OCI-LY1 (cell line): ENCODE results near the gene SPATA31C1.

Experiments used
- CTCF ChIP-seq: fragments of 200-600 bp; sonication (generic), shearing (Covaris generic); IDR thresholded peaks from 2 replicates; pipeline ENCODE4 v1.5.1; 2017; ENCODE audit warnings: mild to moderate bottlenecking, antibody characterized with exemption, low read length, moderate library complexity, mixed read lengths
- EZH2 ChIP-seq: fragments of 200-600 bp; sonication (generic), shearing (Covaris generic); IDR thresholded peaks from 2 replicates; pipeline ENCODE4 v1.8.0; 2017; ENCODE audit warnings: borderline replicate concordance, mixed run types, mild to moderate bottlenecking, antibody characterized with exemption, low read length, moderate library complexity, mixed read lengths

DNA sequence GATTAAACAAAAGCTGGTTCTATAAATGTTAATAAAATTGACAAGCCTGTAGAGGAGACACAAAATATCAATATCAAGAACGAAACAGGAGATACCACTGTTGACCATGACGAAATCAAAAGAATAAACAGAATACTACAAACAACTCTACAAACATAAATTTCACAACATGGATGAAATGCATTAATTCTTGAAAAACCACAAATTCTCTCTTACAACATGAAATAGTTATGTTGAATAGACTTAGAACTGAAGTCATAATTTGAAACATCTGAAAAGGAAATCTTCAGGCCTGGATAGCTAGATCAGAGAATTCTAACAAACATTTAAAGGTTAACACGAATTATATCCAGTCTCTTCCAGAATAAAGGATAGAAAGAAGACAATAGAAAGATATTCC lies 6.9 kb upstream of the SPATA31C1 start:
- no peak for TF ChIP-seq CTCF
- no peak for TF ChIP-seq EZH2
